CD4-positive, alpha-beta T cell treated with Interferon gamma for 1 hour (primary cell): ENCODE measurements around the gene CENATAC.
"Not testable (repeated sequence)": the region's sequence is repeated elsewhere in the genome, so short reads cannot be mapped to it uniquely, and the experiment has no call there.

Experiments
- DNase-seq: peaks from one replicate; pipeline ENCODE4 v3.0.0-alpha.2; 2020

The CENATAC gene

DNA sequence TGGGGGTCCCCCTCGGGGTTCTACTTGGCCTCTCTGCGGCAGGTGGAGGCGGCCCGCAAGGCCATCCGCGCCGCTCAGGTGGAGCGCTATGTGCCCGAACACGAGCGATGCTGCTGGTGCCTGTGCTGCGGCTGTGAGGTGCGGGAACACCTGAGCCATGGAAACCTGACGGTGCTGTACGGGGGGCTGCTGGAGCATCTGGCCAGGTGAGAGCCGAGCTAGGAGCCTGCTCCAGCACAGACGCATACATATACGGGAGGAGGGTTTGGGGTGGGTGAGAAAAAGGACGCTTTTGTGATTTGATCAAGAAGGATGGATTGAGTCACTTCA, 415 bp downstream of the CENATAC start:
- no peak for DNase-seq

DNA sequence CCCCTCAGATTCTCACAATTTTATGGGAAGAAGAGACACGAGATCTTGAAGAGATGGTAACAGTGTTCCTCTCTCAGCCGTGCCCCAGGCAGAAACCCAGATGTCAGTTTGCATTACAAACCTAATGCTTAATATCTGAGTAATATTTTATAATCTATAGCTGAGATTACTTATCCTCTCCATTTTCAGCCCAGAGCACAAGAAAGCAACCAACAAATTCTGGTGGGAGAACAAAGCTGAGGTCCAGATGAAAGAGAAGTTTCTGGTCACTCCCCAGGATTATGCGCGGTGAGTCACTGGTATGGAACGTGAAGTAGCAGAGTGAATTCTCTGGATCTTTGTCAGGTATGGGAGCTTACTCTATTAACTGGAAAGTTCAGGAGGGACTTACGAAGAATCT, 884 bp downstream of the CENATAC start:
- DNase-seq, result no peak

DNA sequence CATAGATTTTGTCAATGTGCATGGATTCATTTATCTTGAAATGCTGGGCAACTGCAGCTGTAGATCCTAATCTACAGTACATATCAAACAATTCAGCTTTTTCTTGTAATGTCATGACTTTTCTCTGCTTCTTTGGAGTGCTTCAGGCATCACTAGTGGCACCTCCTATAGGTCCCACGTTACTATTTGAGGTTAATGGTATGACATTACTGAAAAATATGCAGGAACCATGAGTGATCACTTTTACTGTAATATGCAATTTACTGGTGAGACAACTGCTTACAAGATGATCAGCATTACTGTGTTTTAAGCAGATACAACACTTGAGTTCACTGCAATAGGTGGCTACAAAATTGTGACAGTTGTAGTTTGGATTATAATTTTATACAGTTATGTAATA, 3.0 kb downstream of the CENATAC start:
- no peak for DNase-seq

DNA sequence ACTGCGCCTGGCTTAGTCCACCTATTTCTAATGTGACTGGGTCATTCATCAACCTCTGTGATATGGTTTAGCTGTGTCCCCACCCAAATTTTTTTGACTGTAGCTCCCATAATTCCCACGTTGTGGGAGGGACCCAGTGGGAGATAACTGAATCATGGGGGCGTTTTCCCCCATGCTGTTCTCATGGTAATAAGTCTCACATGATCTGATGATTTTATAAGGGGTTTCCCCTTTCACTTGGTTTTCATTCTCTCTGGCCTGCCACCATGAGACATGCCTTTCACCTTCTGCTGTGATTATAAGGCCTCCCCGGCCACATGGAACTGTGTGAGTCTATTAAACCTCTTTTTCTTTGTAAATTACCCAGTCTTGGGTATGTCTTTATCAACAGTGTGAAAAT, 8.7 kb downstream of the CENATAC start:
- no peak for DNase-seq

DNA sequence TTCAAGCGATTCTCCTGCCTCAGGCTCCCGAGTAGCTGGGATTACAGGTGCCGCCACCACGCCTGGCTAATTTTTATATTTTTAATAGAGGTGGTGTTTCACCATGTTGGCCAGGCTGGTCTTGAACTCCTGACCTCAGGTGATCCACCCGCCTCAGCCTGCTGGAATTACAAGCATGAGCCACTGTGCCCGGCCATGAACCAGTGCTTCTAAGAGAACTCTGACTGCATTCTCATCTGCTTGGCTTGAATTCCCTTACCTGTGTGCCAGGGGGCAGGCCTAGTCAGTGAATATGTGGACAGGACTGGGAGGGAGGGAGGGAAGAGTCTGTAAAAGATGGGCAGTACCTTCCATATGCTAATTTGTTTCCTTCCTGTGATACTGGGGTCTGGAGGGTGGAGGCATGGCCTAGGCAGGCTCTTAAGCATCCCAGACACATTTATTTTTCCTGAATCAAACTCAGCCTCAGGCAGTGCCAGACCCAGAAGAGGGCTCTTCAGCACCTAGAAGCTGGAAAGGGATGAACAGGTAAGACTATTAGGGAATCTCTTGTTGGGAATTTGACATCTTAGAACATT, 13.6 kb downstream of the CENATAC start:
- DNase-seq, result no peak

DNA sequence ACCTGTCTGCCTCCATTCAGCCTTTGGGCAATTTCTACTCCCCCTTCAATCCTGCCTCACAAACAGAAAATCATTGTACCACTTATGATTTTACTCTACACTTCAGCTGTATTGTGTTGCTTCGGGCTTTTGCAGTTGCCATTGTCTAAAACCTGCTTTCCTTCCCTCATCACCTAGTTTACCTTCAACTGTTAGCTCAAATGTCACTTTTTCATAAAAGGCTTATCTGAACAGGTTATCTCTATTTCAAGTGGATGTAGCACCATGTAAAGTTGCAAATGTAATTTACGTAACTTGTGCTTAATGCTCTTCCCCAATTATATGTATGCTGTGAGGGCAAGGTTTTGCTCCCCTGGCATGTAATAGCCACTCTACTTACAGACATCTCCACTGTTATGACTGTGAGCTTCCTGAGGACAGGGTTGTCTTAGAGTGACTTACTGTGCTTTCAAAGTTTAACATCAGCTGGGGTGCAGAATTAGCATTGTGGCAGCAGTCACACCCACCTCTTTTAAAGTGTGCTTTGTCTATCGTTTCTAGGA, 14.8 kb downstream of the CENATAC start:
- no peak for DNase-seq

DNA sequence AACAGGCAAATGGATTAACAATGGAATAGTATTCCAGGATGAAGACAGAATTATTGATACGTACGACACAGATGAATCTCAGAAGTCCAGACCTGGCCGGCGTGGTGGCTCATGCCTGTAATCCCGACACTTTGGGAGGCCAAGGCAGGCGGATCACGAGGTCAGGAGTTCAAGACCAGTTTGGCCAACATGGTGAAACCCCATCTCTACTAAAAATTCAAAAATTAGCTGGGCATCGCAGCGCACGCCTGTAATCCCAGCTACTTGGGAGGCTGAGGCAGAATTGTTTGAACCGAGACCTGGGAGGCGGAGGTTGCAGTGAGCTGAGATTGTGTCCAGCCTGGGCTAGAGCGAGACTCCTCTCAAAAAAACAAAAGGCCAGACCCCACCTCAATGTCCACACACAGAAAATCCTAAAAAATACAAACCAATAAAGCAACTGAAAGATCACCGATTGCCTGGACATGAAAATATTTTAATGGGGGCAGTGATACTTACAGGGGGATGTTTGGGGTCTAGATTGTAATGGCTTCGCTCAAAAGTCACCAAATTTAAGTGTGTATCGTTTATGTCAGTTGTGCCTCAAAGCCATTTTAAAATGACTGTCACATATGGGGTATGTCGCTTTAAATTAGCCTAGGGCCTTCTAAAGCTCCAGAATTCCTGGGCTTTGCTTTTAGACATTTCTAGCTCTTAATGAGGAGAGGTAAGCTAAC, 16.4 kb downstream of the CENATAC start:
- DNase-seq, result no peak

DNA sequence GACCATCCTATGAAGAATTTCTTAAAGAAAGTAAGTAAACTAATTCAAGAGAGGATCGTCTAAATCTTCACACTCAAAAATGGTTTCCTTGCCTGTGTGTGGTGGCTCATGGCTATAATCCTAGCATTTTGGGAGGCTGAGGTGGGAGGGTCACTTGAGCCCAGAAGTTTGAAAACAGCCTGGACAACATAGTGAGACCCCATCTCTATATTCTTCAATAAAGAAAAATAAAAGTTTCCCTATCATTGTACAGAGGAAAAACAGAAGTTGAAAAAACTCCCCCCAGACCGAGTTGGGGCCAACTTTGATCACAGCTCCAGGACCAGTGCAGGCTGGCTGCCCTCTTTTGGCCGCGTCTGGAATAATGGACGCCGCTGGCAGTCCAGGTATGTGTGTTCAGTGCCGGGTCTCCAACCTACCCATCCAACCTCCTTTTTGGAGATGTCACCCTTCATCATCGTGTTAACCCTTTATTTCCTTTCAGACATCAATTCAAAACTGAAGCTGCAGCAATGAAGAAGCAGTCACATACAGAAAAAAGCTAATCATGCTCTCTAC, 17.2 kb downstream of the CENATAC start:
- DNase-seq, result no peak

DNA sequence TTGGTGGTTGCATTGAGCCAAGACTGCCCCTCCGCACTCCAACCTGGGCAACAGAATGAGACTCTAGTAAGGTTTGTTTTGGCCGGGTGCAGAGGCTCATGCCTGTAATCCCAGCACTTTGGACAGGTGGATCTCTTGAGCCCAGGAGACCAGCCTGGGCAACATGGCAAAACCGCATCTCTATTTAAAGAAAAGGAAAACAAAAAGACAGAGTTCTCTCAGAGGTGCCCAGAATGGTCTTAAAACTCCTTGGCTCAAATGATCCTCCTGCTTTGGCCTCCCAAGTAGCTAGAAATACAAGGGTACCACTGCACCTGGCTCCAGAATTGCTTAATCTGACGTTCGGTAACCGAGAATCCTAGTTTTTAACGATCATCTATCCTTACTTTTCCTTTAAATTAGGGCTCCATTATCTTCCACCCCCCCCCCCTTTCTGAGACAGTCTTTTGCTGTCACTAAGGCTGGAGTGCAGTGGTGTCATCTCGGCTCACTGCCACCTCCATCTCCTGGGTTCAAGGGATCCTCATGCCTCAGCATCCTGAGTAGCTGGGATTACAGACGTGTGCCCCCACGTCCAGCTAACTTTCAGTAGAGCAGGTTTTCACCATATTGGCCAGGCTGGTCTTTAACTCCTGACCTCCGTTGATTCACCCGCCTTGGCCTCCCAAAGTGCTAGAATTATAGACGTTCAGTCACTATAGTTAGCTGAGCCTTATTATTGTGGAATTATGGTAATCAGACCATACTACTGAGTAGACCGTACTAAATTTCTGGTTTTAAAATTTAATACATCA, 18.5 kb downstream of the CENATAC start:
- DNase-seq, result no peak

DNA sequence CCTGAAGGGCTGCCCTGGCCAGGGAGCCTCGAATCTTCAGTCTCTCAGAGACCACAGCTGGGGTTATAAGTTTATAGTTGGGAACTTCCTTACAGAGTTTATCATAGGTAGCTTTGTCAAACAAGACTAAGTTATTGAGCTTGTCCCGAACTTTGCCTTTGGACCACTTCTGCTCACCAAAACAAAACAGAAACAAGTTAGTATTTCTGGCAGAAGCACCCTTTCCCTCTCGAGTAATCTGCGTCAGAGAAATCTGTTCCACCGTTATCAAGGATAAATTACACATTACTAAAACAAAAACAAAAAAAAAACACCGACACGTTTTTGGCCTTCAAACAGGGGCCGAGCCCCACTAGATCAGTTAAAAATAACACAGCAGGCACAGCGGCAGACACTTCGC, 19.4 kb downstream of the CENATAC start:
- not testable (repeated sequence) for DNase-seq

- peak; percentile 95 for DNase-seq
Measured at GRCh38 chr11:119018074-119018938, 20.4 kb downstream of the CENATAC start, which contains the start of the genes RPS25 and TRAPPC4. TSS of gene RPS25 (minus strand) at chr11:119018343. CDS start at chr11:119018284, 59 bp downstream. TSS of gene TRAPPC4 (plus strand) at chr11:119018766. CDS start at chr11:119018796, 30 bp downstream.

- DNase-seq, result no peak
Measured at GRCh38 chr11:119019996-119020395, 22.1 kb downstream of the CENATAC start.

GRCh38 chr11:119021631-119022030, 23.7 kb downstream of the CENATAC start:
- DNase-seq, result no peak

DNA sequence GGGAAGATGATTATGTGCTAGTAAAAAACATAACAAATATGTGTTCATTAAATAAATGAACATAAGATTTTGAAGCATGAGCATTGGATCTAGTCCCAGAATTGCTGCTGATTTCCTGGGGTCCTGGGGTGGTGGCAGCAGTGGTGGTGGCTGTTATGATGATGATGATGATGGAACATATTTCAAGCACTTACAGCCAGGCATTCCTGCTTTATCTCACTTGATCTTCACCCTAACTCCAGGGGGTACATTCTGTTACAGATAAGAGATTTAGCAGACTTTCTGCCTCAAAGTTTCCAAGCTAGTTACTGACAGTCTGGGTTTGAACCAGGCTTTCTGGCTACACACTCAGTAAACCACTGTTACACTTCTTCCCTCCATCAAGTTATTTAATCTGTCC, 25.8 kb downstream of the CENATAC start:
- DNase-seq, result no peak

DNA sequence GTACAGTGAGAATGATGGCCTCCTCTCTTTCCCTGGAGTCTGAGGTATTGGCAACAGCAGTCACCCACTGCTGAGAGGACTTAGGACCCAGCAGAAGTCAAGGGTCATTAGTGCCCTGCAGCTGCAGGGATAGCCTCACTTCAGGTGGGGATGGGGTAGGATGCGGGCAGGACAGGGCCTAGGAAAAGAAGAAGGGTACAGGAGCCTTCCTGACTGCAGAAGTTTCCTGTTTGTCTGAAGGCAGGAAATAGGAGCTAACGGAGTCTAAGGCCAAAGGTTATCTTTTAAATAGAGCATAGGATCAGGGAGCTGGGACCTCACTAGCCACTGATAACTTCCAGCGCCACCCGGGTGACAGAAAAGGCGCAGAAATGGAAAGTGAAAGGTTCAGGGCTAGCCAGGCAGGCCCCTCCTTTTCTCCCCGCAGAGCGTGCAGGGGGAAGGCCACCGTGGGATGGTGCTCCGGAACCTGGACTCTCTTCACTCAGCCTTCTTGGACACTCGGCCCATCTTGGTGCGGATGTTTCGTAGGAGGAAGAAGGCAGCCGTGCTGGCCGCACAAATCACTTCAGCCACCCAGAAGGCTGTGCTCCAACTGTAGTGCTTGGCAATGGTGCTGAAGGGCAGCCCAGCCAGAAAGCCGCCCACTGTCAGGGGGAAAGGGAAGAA, 26.6 kb downstream of the CENATAC start:
- no peak for DNase-seq

GRCh38 chr11:119025099-119025473, 27.1 kb downstream of the CENATAC start:
- DNase-seq, result no peak

- DNase-seq, result no peak
Measured at GRCh38 chr11:119025541-119025940, 27.6 kb downstream of the CENATAC start.

GRCh38 chr11:119025978-119026766, 28.2 kb downstream of the CENATAC start:
- DNase-seq, result no peak

GRCh38 chr11:119026970-119027369, 29.0 kb downstream of the CENATAC start:
- DNase-seq, result no peak

DNA sequence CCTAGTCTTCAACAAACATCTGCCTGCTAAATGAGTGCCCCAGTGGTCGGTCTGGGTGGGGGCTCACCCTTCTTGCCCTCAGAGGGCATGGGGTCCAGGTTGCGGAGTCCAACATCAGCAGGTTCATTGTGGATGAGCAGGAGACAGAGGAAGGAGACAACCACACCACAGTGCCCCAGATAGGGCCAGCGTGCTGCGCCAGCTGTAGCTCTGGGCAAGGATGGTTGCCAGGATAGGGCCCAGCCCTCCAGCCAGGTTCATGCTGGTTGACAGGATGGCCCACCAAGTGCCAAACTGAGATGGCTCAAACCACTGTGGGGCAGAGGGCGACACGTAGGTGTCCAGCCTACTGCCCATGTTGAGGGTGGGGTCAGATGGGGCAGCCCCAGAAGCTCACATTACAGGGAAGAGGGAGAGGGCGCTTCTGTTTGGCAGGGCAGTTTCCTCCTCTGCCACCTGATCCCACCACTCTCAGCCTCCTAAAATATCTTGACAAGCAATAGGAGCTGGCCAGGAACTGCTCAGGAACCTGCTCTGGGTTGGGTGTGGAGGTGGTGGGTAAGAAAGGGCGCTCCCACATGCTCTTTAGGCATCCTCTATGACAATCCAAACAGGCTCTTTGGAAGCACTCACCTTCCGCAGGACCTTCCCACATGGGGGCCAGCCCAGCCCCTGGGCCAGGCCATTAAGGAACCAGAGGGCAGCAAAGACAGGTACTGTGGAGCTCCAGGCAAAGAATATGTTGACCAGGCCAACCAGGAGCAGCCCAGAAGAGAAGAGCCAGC, 29.8 kb downstream of the CENATAC start:
- DNase-seq, result no peak
